Occipital lobe (tissue), 2 donors: ENCODE data around the gene TOM1. TPM values are rescaled to one million over a fixed set of nuclear protein-coding genes. Genes with fewer than 3 reads are reported as not detected.
A peak's percentile ranks its signal among the peaks of the same experiment; 100 is the strongest.
"Not testable (repeated sequence)": the region's sequence is repeated elsewhere in the genome, so short reads cannot be mapped to it uniquely, and the experiment has no call there.

ENCODE experiments used
- DNase-seq: peaks from one replicate; lab custom pipeline; 2025; lab: John Stamatoyannopoulos, UW
- total RNA-seq: library from RNA; depleted of rRNA; stranded (reverse); fragments of >200 nt; gene quantifications from one replicate; pipeline ENCODE4 v1.2.3, GENCODE V29; 2014

Gene TOM1
- total RNA-seq, 1 donor from 2014 or later: 7.2 TPM

GRCh38 chr22:35344956-35345690, 45.4 kb downstream of the TOM1 start:
- no peak for DNase-seq

GRCh38 chr22:35345808-35346505, 46.3 kb downstream of the TOM1 start:
- DNase-seq: no peak

GRCh38 chr22:35346596-35347220, 47.0 kb downstream of the TOM1 start:
- no peak for DNase-seq

- DNase-seq: no peak
Observed at GRCh38 chr22:35347462-35347861, 47.8 kb downstream of the TOM1 start.

GRCh38 chr22:35348026-35348590, 48.4 kb downstream of the TOM1 start:
- no peak for DNase-seq

- DNase-seq: no peak
Observed at GRCh38 chr22:35348703-35349102, 49.0 kb downstream of the TOM1 start.

- DNase-seq: no peak
Observed at GRCh38 chr22:35349368-35349703, 49.6 kb downstream of the TOM1 start.

- no peak for DNase-seq
Observed at GRCh38 chr22:35349704-35350538, 50.2 kb downstream of the TOM1 start.

- peak; percentile 81 for DNase-seq
Observed at GRCh38 chr22:35350539-35351503, 51.1 kb downstream of the TOM1 start.

GRCh38 chr22:35352214-35353111, 52.8 kb downstream of the TOM1 start:
- DNase-seq: no peak

GRCh38 chr22:35353318-35353717, 53.6 kb downstream of the TOM1 start:
- DNase-seq: no peak

- no peak for DNase-seq
Observed at GRCh38 chr22:35354068-35354467, 54.4 kb downstream of the TOM1 start.

GRCh38 chr22:35357883-35358621, 58.4 kb downstream of the TOM1 start:
- DNase-seq: no peak

- DNase-seq: no peak
Observed at GRCh38 chr22:35359380-35360065, 59.8 kb downstream of the TOM1 start.

- no peak for DNase-seq
Observed at GRCh38 chr22:35361001-35361558, 61.4 kb downstream of the TOM1 start.

- DNase-seq: no peak
Observed at GRCh38 chr22:35363566-35364086, 63.9 kb downstream of the TOM1 start.

- not testable (repeated sequence) for DNase-seq
Observed at GRCh38 chr22:35364230-35364629, 64.5 kb downstream of the TOM1 start.
